Endothelial cell of umbilical vein (primary cell): ENCODE measurements around the gene IFI6.

Experiments
- EZH2 ChIP-seq: IDR thresholded peaks from 2 replicates; pipeline ENCODE4 v1.6.1; 2012; ENCODE audit warnings: borderline replicate concordance, low read depth, mild to moderate bottlenecking, moderate library complexity, low read length, inconsistent platforms; ENCODE audit not compliant: severe bottlenecking
- MYC ChIP-seq: IDR thresholded peaks from one replicate; pipeline ENCODE4 v1.6.1; 2011; ENCODE audit warnings: mild to moderate bottlenecking, low read depth, low read length
- POLR2AphosphoS5 ChIP-seq: IDR thresholded peaks from 2 replicates; pipeline ENCODE4 v1.6.1; 2012; ENCODE audit warnings: low read depth, mild to moderate bottlenecking, control low read depth, low read length, moderate library complexity; ENCODE audit not compliant: insufficient read depth
- TF ChIP-seq, protein P1 (sequence below), 2 donors: IDR thresholded peaks; 1 replicate in 1 of 2; 2 replicates in 1 of 2; pipeline ENCODE4 v1.5.1; 2011; ENCODE audit warnings: low read length in 2 of 2, mild to moderate bottlenecking in 2 of 2, moderate library complexity in 2 of 2, control low read depth in 1 of 2, inconsistent platforms in 1 of 2, low read depth in 1 of 2; ENCODE audit not compliant: insufficient read depth in 1 of 2; ENCODE audit errors: extremely low read depth in 1 of 2

GRCh38 chr1:27676410-27676809 is 4.4 kb upstream of the IFI6 start:
- TF ChIP-seq, protein P1, sequence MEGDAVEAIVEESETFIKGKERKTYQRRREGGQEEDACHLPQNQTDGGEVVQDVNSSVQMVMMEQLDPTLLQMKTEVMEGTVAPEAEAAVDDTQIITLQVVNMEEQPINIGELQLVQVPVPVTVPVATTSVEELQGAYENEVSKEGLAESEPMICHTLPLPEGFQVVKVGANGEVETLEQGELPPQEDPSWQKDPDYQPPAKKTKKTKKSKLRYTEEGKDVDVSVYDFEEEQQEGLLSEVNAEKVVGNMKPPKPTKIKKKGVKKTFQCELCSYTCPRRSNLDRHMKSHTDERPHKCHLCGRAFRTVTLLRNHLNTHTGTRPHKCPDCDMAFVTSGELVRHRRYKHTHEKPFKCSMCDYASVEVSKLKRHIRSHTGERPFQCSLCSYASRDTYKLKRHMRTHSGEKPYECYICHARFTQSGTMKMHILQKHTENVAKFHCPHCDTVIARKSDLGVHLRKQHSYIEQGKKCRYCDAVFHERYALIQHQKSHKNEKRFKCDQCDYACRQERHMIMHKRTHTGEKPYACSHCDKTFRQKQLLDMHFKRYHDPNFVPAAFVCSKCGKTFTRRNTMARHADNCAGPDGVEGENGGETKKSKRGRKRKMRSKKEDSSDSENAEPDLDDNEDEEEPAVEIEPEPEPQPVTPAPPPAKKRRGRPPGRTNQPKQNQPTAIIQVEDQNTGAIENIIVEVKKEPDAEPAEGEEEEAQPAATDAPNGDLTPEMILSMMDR (IDR thresholded peaks at IDR 0.05; ENCODE audit: extremely low read depth in 1 of 2, insufficient read depth in 1 of 2, low read depth in 1 of 2, low read length in 2 of 2): no peak
- TF ChIP-seq POLR2AphosphoS5: no peak
- TF ChIP-seq MYC: no peak
- TF ChIP-seq EZH2: no peak
